OCI-M2 (cell line): Measurements from ENCODE around the gene ZDHHC24.
"Not testable (repeated sequence)": the region's sequence is repeated elsewhere in the genome, so short reads cannot be mapped to it uniquely, and the experiment has no call there.

Source experiments
- DNase-seq: peaks from one replicate; lab custom pipeline; 2025; ENCODE audit not compliant: unreplicated experiment; lab: John Stamatoyannopoulos, UW

ZDHHC24 gene

DNA sequence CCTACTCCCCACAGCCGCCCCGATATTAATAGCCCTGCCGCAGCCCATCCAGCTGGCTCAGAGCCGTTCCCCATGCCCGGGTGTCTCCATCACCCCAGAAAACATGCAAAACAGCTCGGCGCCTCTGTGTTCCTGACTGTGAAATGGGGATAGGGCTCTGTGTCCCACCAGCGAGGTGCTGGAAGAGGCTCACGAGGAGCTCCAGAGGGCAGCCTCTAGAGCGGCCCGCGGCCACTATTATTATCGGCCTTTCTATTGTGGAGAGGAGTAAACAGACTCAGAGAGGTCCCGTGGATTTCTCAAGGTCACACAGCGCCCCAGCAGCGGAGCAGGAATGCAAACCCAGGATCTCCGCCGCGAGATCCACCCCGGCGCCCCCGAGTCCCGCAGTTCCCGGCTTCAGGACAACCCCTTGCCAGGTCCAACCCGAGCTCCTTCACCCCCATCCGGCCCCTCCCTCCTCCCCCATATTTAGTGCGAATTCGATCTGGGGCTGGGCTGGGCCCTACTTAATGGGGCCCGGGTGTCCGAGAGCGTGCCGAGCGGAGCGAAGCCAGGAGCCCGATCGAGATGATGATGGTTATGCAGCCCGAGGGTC, 619 bp upstream of the ZDHHC24 start, which contains the start of gene ACTN3:
Gene ACTN3 (plus strand): TSS at position 536 of the 598 bp plus-strand sequence. CDS start 35 bp downstream, at position 571.
- DNase-seq, result no peak

DNA sequence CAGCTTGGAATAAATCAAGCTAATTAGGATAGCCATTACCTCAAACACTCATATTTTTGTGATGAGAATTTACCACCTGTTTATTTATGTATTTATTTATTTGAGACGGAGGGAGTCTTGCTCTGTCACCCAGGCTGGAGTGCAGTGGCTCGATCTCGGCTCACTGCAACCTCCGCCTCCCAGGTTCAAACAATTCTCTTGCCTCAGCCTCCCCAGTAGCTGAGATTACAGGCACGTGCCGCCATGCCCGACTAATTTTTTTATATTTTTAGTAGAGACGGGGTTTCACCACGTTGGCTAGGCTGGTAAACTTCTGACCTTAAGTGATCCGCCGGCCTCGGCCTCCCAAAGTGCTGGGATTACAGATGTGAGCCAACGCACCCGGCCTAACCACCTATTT, 896 bp downstream of the ZDHHC24 start:
- DNase-seq, result not testable (repeated sequence)

DNA sequence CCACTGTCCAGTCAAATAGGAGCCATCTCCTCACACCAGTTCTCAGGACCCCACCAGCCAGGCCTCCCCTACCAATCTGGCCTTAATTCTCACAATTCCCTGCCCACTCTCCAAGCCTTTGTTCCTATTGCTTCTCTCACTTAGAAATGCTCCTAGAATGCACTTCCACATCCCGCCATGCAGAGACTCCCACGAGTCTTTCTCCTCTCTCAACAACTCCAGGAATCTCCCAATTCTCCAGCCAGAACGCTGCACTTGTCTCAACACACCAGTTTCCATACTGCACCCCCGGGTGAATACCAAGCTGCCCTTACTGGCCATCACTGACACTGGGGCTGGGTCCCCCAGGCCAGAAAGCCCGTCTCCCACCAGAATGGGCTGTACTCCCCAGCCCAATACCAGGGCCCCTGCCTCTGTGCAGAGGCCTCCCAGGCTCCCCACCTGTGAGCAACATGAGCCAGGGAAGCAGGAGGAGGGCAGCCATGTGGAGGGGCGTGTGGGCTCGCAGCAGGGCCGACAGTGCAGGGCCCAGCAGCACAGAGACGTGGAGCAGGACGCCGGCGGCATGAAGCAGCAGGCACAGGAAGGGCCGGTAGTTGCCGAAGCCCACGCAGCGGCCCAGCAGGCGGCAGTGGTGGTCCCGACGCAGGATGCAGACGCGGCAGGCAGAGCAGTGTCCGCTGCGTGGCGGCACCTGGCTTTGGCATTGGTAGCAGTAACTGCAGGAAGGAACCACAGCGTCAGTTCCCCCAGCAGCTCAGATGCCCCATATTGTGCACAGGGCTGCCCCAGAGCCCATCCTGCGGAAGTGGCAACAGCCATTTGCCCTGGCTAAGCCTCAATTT, 2.4 kb downstream of the ZDHHC24 start:
- DNase-seq, result no peak

DNA sequence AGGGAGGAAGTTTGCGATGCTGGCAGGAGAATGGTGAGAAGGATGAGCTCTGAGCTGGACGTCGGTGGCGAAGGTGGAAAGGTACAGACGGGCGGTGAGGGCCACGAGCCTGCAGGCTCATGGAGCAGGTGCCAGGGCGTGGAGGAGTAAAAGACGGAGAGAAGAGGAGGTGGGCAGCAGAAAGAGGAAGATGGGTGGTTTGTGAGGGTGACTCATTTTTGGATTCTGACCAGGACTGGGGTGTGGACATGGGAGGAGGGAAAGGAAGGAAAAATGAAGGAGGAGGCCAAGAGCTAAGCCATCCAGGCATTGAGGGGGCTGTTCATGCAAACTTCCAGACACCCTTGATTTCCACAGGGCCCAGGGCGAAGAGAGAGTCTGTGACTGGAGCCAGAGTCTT, 3.5 kb downstream of the ZDHHC24 start:
- DNase-seq, result no peak

GRCh38 chr11:66541892-66542291, 4.0 kb downstream of the ZDHHC24 start:
- DNase-seq, result no peak

GRCh38 chr11:66540598-66540997, 5.2 kb downstream of the ZDHHC24 start:
- DNase-seq, result not testable (repeated sequence)

- no peak for DNase-seq
These were observed 6.0 kb downstream of the ZDHHC24 start for GRCh38 chr11:66539870-66540213.

DNA sequence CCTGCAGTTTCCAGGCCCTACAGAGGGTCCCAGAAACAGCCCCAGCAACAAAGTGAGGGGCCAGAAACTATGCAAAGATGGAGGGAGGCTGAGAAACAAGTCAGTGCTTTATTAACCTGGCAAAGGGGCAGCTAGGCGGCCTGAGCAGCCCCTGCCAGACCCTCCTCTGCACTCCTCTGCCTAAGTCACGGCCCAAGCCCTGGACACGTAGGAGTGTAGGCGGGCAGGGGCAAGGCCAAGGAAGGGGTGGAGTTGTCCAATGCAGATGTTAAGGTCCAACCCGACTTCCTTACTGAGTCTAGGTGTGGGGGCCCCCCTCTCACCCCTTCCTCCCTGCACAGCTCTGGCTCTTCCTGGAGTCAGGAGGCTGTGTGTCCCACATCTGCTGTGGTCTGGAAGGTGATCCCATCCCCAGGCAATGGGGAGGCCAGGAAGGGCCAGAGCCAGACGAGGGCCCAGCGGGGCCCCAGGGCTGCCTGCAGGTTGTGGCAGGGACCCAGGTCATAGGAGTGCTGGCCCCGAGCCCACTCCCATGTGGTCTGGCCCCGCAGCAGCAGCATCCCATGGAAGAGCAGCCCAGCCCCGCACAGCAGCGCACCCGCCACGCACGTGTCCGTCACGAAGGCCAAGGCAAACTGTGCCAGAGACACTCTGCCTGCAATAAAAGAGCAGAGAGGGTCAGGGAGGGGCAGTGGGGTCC, 6.5 kb downstream of the ZDHHC24 start:
- no peak for DNase-seq

DNA sequence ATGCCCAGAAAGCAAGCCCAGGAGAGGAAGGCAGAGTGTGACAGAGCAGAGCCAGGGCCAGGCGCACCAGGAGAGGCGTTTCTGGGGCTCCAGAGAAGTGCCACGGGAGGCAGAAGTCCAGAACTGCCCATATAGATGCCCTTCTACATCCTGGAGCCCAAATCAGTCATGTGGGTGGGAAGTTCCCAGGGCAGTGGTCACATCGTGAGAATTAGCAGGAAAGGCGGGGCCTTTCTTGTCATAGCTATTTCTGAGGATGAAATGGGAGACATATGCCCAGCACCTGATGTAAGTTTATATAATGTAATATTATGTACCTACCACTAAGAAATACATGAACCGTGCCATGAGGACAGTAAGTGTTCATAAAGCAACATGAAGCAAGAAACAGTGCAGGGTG, 13.1 kb downstream of the ZDHHC24 start:
- DNase-seq, result no peak

GRCh38 chr11:66531841-66532240, 14.0 kb downstream of the ZDHHC24 start:
- DNase-seq, result no peak

DNA sequence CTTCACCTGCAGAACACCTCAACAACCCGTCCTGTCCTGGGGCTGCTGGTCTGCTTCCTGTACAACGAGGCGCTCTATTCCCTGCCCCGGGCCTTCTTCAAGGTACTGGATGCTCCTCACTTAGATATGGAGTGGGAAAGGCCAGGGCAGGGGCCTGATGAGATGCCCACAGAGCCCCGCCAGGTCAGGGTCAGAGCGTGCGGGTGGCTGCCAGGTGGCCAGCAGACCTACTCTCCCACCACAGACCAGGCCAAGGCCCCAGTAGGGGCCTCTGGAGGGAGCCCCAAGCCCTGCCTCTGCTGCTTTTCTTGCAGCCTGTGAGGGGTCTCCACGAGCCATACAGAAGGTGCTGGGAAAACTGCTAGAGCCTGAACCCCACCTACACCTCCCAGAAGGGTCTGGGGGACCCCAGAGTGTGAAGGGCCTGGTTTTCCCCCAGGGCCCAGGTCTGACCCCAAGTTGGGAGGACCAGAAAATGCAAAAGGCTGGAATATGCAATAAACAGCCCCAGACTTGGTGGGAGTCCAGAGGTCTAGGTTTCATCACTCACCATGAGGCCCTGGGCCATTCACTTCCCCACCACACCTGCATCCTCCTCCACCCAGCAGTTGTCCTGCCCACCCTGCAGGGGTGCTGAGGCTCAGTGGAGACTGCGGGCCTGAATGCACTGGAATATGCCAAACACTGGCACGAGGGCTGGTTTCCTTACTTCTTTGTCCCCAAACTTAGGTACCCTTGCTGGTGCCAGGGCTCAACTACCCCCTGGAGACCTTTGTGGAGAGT, 14.7 kb downstream of the ZDHHC24 start:
- no peak for DNase-seq

DNA sequence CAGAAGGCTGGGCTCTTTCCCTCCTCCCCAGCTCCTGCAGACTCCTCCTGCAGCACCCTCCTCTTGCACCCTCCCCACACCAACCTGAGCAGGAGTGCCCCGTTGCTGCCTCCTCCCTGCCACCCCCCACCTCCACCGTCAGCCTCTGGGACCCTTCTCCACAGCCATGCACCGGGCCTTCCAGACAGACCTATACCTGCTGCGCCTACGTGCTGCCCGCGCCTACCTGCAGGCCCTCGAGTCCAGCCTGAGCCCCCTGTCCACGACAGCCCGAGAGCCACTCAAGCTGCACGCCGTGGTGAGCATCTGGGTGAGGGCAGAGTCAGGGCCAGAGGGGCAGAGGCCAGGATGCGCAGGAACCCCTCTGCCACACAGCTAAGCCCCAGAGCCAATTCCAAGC, 16.2 kb downstream of the ZDHHC24 start:
- DNase-seq, result no peak

GRCh38 chr11:66529069-66529468, 16.8 kb downstream of the ZDHHC24 start:
- no peak for DNase-seq

DNA sequence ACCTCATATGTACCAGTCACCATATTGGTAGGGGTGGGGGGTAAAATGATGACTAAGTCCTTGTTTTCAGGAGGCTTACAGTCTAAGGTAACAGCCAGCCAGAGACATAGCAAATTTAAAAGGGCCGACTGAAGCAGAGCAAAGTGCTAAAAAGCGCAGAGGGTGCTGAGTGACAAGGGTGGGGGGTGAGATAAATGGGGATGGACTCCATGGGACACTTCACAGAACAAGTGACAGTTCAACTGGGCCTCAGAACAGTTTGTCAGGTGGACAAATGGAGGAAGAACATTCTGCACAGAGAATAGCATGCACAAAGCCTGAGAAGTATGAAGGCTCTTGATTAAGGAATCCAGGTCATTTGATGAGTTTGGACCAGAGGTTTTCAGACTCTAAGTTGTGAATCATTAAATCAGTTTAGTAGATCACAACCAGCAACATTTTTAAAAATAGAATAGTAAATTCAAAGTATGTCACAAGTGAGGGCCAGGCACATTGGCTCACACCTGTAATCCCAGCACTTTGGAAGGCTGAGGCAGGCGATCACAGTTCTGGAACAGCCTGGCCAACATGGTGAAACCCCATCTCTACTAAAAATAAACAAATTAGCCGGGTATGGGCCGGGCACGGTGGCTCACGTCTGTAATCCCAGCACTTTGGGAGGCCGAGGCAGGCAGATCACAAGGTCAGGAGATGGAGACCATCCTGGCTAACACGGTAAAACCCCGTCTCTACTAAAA, 21.4 kb downstream of the ZDHHC24 start:
- no peak for DNase-seq

- DNase-seq, result no peak
These were observed 22.2 kb downstream of the ZDHHC24 start for GRCh38 chr11:66523611-66524010.

GRCh38 chr11:66510990-66511339, 34.9 kb downstream of the ZDHHC24 start:
- no peak for DNase-seq

DNA sequence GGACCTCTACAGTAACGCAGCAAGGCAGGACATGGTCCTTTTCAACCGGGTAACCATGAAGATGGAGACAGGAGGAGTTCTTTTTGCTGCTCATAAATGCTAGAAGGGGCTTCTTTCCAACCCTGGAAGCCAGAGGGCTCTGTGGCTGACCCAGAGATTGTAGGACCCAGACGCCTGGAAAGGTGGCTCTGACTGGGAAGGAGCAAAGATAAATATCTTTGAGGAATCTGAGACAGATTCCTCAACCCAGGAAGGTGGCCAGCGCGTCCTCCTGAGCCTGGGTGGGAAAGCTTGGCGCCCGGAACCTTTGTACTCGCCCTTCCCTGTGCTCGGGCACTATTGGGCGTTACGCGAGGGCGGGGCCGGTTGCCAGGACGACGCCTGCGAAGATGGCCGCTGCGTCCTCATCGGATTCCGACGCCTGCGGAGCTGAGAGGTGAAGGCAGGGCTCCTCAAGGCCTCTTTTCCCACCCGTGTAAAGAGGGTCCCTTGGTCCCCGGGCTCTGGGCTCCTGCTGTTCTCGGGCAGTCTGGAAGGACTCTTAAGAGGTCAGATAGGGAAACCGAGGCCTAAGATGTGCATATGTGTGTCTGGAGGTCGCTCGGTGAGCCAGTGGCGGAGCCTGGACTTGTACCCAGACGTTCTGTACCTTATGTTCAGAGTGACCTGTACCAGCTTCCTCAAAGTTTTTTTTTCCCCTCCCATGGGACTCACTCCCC, 35.4 kb downstream of the ZDHHC24 start, which contains the start of gene BBS1:
Gene BBS1 (plus strand): TSS at position 365 of the 719 bp plus-strand sequence. CDS start 25 bp downstream, at position 390.
- no peak for DNase-seq

- no peak for DNase-seq
These were observed 36.7 kb downstream of the ZDHHC24 start for GRCh38 chr11:66509131-66509561.

DNA sequence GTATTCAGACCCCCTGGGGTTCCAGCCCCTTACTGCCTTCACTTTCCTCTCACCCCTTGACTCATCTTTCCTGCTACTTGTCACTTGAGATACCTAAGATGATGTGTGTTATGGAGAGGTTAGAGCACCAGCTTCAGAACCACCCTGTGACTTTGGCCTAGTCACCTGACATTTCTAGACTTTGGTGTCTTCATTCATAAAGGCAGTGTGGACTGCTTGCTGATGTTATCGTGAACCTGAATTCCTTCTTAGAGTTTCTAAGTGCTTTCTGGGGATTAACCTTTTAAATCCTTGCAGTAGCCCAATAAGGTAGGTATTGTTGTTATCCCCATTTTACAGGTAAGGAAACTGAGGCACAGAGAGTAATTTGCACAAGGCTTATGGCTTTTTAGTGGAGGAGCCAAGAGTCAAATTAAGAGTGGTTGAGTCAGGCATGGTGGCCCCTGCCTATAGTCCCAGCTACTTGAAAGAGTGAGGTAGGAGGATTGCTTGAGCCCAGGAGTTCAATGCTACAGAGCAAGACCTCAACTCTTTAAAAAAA, 40.5 kb downstream of the ZDHHC24 start:
- no peak for DNase-seq

DNA sequence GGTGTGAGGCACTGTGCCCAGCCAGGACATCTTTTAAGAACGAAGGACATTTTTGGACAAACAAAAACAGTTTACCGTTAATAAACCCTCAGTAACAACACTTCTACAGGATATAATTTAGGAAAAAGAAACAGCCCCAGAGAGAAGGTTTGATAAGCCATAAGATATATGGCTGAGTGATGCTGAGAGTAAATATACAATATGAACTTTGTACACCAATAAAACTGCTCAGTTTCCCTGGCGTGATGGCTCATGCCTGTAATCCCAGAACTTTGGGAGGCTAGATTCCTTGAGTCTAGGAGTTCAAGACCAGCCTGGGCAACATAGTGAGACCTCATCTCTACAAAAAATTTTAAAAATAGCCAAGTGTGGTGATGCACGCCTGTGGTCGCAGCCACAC, 47.3 kb downstream of the ZDHHC24 start:
- DNase-seq, result no peak
